Measurements from ENCODE around the gene CSMD2.

CSMD2 gene

DNA sequence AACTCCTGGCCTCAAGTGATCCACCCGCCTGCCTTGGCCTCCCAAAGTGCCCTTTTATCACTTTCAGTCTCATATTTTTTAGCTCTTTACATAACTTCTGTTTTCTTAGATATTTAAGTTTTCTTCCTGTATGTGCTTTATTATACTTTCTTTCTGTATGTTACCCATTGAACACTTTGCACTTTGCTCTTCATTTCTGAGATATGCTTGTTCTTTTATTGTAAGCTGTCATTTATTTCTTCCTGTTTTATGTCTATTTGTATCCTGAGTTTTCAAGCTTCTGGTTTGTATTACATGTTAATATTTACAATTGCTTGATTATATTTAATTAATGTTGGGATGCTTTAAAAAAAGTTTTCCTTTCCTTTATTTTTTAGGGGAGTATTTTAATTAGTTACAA, 656.9 kb downstream of the CSMD2 start:
- no peaks in the 10 kb centered on the region for H3K79me2 ChIP-seq (ENCODE audit: low read length)
- no peaks in the 10 kb centered on the region for H3K36me3 ChIP-seq (replicated peaks; ENCODE audit: low read depth, low read length)
- H3K4me2 ChIP-seq (ENCODE audit: low read length), result no peak overlapping the region
- no peak overlapping the region for H3K4me3 ChIP-seq (ENCODE audit: low read length)
- no peaks in the 10 kb centered on the region for H3K9me3 ChIP-seq (ENCODE audit: insufficient read depth, low read length)
- no peaks in the 10 kb centered on the region for H3K4me1 ChIP-seq (ENCODE audit: low read length)
- TF ChIP-seq, protein P1, sequence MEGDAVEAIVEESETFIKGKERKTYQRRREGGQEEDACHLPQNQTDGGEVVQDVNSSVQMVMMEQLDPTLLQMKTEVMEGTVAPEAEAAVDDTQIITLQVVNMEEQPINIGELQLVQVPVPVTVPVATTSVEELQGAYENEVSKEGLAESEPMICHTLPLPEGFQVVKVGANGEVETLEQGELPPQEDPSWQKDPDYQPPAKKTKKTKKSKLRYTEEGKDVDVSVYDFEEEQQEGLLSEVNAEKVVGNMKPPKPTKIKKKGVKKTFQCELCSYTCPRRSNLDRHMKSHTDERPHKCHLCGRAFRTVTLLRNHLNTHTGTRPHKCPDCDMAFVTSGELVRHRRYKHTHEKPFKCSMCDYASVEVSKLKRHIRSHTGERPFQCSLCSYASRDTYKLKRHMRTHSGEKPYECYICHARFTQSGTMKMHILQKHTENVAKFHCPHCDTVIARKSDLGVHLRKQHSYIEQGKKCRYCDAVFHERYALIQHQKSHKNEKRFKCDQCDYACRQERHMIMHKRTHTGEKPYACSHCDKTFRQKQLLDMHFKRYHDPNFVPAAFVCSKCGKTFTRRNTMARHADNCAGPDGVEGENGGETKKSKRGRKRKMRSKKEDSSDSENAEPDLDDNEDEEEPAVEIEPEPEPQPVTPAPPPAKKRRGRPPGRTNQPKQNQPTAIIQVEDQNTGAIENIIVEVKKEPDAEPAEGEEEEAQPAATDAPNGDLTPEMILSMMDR (IDR thresholded peaks at IDR 0.05; ENCODE audit: low read depth, low read length), result no peak
- TF ChIP-seq EZH2phosphoT487 (IDR thresholded peaks at IDR 0.05; ENCODE audit: low read depth), result no peak
- H3K27me3 ChIP-seq (ENCODE audit: low read depth, low read length), result no peaks in the 10 kb centered on the region
- no peak overlapping the region for H3K27ac ChIP-seq (ENCODE audit: low read length)
- H2AFZ ChIP-seq (ENCODE audit: low read depth, low read length), result no peak overlapping the region
- no peaks in the 10 kb centered on the region for H4K20me1 ChIP-seq (ENCODE audit: insufficient read depth, low read length)
- H3K9ac ChIP-seq (ENCODE audit: low read length), result no peak overlapping the region

DNA sequence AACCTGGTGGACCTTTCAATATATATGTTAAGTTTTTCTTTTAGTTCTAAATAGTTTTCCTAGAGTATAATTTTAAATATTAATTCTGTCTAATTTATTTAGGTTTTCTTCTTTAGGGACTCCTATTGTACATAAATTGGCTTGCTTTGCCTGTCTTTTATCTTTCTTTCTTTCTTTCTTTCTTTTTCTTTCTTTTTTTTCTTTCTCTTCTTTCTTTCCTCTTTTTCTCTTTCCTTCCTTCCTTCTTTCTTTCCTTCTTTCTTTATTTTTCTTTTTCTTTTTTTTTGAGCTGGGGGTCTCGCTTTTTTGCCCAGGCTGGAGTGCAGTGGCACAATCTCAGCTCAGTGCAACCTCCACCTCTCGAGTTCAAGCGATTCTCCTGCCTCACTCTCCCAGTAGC, 657.4 kb downstream of the CSMD2 start:
- TF ChIP-seq, protein P1 (IDR thresholded peaks at IDR 0.05; ENCODE audit: low read depth, low read length), result no peak
- no peak for TF ChIP-seq EZH2phosphoT487 (IDR thresholded peaks at IDR 0.05; ENCODE audit: low read depth)
- H4K20me1 ChIP-seq (ENCODE audit: insufficient read depth, low read length), result no peaks in the 10 kb centered on the region
- H2AFZ ChIP-seq (ENCODE audit: low read depth, low read length), result no peak overlapping the region
- H3K9me3 ChIP-seq (ENCODE audit: insufficient read depth, low read length), result no peaks in the 10 kb centered on the region
- H3K36me3 ChIP-seq (replicated peaks; ENCODE audit: low read depth, low read length), result no peaks in the 10 kb centered on the region
- no peak overlapping the region for H3K4me3 ChIP-seq (ENCODE audit: low read length)
- H3K4me2 ChIP-seq (ENCODE audit: low read length), result no peak overlapping the region
- H3K27ac ChIP-seq (ENCODE audit: low read length), result no peak overlapping the region
- no peak overlapping the region for H3K9ac ChIP-seq (ENCODE audit: low read length)
- H3K79me2 ChIP-seq (ENCODE audit: low read length), result no peaks in the 10 kb centered on the region
- no peaks in the 10 kb centered on the region for H3K4me1 ChIP-seq (ENCODE audit: low read length)
- no peaks in the 10 kb centered on the region for H3K27me3 ChIP-seq (ENCODE audit: low read depth, low read length)

DNA sequence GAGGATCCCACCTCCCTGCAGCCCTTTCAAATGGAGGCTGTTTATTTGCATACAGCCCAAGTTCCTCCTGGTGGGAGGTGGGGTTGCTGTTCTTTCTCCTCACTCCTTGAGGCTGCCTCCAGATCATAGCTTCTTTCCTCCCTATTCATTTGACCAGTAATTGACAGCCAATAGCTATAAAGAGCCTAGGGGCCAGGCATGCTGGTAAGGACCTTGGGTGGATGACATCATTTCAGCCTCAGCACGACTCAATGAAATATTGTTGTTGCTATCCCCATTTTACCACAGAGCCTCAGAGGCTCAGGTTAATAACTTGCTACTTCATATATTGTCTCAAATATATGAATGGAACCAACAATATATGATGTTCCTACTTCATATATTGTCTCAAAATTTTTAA, 661.5 kb downstream of the CSMD2 start:
- H2AFZ ChIP-seq (ENCODE audit: low read depth, low read length), result no peak overlapping the region
- H4K20me1 ChIP-seq (ENCODE audit: insufficient read depth, low read length), result no peaks in the 10 kb centered on the region
- no peak overlapping the region for H3K27ac ChIP-seq (ENCODE audit: low read length)
- H3K79me2 ChIP-seq (ENCODE audit: low read length), result no peaks in the 10 kb centered on the region
- H3K27me3 ChIP-seq (ENCODE audit: low read depth, low read length), result no peaks in the 10 kb centered on the region
- no peaks in the 10 kb centered on the region for H3K4me1 ChIP-seq (ENCODE audit: low read length)
- no peak overlapping the region for H3K4me2 ChIP-seq (ENCODE audit: low read length)
- no peak overlapping the region for H3K4me3 ChIP-seq (ENCODE audit: low read length)
- no peaks in the 10 kb centered on the region for H3K36me3 ChIP-seq (replicated peaks; ENCODE audit: low read depth, low read length)
- H3K9ac ChIP-seq (ENCODE audit: low read length), result no peak overlapping the region
- no peaks in the 10 kb centered on the region for H3K9me3 ChIP-seq (ENCODE audit: insufficient read depth, low read length)
- TF ChIP-seq, protein P1 (IDR thresholded peaks at IDR 0.05; ENCODE audit: low read depth, low read length), result no peak
- TF ChIP-seq EZH2phosphoT487 (IDR thresholded peaks at IDR 0.05; ENCODE audit: low read depth), result no peak

DNA sequence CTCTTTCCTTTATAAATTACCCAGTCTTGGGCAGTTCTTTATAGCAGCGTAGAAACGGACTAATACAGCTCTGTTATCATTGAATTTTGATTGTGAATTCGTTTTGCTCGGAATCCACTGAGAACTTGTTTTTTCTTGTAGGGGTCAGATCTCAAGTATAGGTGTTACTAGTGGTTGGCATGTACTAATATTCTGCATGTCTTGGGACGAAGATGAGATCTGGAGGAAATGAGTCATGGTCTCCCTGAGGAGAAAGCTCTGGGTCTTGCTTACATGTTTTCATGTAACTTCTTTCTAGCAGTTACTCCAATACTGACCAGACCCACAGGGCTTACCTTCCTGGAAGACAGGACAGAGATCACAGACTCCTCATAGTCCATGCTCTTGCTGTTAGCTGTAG, 662.3 kb downstream of the CSMD2 start:
- Histone ChIP-seq H3K27ac (ENCODE audit: low read length) (no peak overlapping the region), H3K27me3 (ENCODE audit: low read depth, low read length) (no peaks in the 10 kb centered on the region), H3K9ac (ENCODE audit: low read length) (no peak overlapping the region), H3K4me1 (ENCODE audit: low read length) (no peaks in the 10 kb centered on the region), H3K36me3 (replicated peaks; ENCODE audit: low read depth, low read length) (no peaks in the 10 kb centered on the region), H4K20me1 (ENCODE audit: insufficient read depth, low read length) (no peaks in the 10 kb centered on the region), H3K9me3 (ENCODE audit: insufficient read depth, low read length) (no peaks in the 10 kb centered on the region), H3K4me2 (ENCODE audit: low read length) (no peak overlapping the region), H3K4me3 (ENCODE audit: low read length) (no peak overlapping the region), H2AFZ (ENCODE audit: low read depth, low read length) (no peak overlapping the region), H3K79me2 (ENCODE audit: low read length) (no peaks in the 10 kb centered on the region)
- no peak for TF ChIP-seq EZH2phosphoT487 (IDR thresholded peaks at IDR 0.05; ENCODE audit: low read depth)

DNA sequence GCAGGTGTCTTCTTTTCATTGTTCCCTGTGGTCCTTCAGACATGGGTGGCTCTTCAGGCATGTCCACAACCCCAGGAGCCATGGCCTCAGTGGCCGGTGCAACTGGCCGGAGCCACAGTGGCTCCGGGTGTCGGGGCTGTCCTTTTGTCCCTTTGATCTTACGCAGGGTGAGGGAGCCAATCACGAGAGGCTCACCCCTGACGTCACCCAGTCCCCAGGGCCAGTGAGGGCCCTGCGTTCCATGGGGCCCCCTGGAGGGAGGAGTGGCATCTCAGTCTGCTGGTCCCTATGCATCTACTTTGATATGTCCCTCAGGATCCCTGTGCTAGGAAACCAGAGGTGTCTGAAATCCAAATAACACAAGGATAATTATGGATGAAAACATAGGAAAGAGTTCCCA, 663.3 kb downstream of the CSMD2 start:
- Histone ChIP-seq H3K9me3 (ENCODE audit: insufficient read depth, low read length) (no peaks in the 10 kb centered on the region), H3K4me1 (ENCODE audit: low read length) (no peaks in the 10 kb centered on the region), H3K79me2 (ENCODE audit: low read length) (no peaks in the 10 kb centered on the region), H2AFZ (ENCODE audit: low read depth, low read length) (no peak overlapping the region), H3K27ac (ENCODE audit: low read length) (no peak overlapping the region), H3K4me2 (ENCODE audit: low read length) (no peak overlapping the region), H3K27me3 (ENCODE audit: low read depth, low read length) (no peaks in the 10 kb centered on the region), H4K20me1 (ENCODE audit: insufficient read depth, low read length) (no peaks in the 10 kb centered on the region), H3K9ac (ENCODE audit: low read length) (no peak overlapping the region), H3K4me3 (ENCODE audit: low read length) (no peak overlapping the region), H3K36me3 (replicated peaks; ENCODE audit: low read depth, low read length) (no peaks in the 10 kb centered on the region)
- no peak for TF ChIP-seq EZH2phosphoT487 (IDR thresholded peaks at IDR 0.05; ENCODE audit: low read depth)
- TF ChIP-seq, protein P1 (IDR thresholded peaks at IDR 0.05; ENCODE audit: low read depth, low read length), result no peak
